Measurements from ENCODE around the gene ZNF467. TPM values are rescaled to one million over a fixed set of nuclear protein-coding genes. Genes with fewer than 3 reads are reported as not detected.

The ZNF467 gene
- total RNA-seq, 1 donor from 2014 or later = 3.4 TPM

GRCh38 chr7:149716932-149717307 is 56.5 kb downstream of the ZNF467 start:
- no peak overlapping the region for H3K27ac Mint-ChIP-seq (ENCODE audit: unreplicated experiment)
- no peaks in the 10 kb centered on the region for H3K27me3 Mint-ChIP-seq (ENCODE audit: unreplicated experiment)
- H3K9me3 Mint-ChIP-seq (ENCODE audit: unreplicated experiment) = peaks cover 2% of the 10 kb centered on the region
- peaks cover 8% of the 10 kb centered on the region for H3K36me3 Mint-ChIP-seq (ENCODE audit: unreplicated experiment)
- peaks cover 25% of the 10 kb centered on the region for H3K4me1 Mint-ChIP-seq (ENCODE audit: unreplicated experiment)
- DNase-seq (ENCODE audit: extremely low spot score, unreplicated experiment) = peak; percentile 73
- no peak for TF ChIP-seq CTCF (IDR thresholded peaks at IDR 0.05)
- peak overlapping the region; percentile 51 for H3K4me3 Mint-ChIP-seq (ENCODE audit: unreplicated experiment)

- Mint-ChIP-seq H3K27me3 (ENCODE audit: unreplicated experiment) (no peaks in the 10 kb centered on the region), H3K4me1 (ENCODE audit: unreplicated experiment) (peaks cover 25% of the 10 kb centered on the region), H3K4me3 (ENCODE audit: unreplicated experiment) (peak overlapping the region; percentile 78), H3K27ac (ENCODE audit: unreplicated experiment) (peak overlapping the region; percentile 45), H3K9me3 (ENCODE audit: unreplicated experiment) (peaks cover 9% of the 10 kb centered on the region), H3K36me3 (ENCODE audit: unreplicated experiment) (peaks cover 5% of the 10 kb centered on the region)
- TF ChIP-seq CTCF (IDR thresholded peaks at IDR 0.05) = peak; percentile 17
- peak; percentile 72 for DNase-seq (ENCODE audit: extremely low spot score, unreplicated experiment)
Observed at GRCh38 chr7:149716007-149716931, 57.1 kb downstream of the ZNF467 start.

- H3K9me3 Mint-ChIP-seq (ENCODE audit: unreplicated experiment) = peaks cover 14% of the 10 kb centered on the region
- peaks cover 5% of the 10 kb centered on the region for H3K36me3 Mint-ChIP-seq (ENCODE audit: unreplicated experiment)
- no peaks in the 10 kb centered on the region for H3K27me3 Mint-ChIP-seq (ENCODE audit: unreplicated experiment)
- peaks cover 25% of the 10 kb centered on the region for H3K4me1 Mint-ChIP-seq (ENCODE audit: unreplicated experiment)
- H3K27ac Mint-ChIP-seq (ENCODE audit: unreplicated experiment) = peak overlapping the region; percentile 45
- DNase-seq (ENCODE audit: extremely low spot score, unreplicated experiment) = peak; percentile 80
- TF ChIP-seq CTCF (IDR thresholded peaks at IDR 0.05) = no peak
- peak overlapping the region; percentile 78 for H3K4me3 Mint-ChIP-seq (ENCODE audit: unreplicated experiment)
Observed at GRCh38 chr7:149715476-149715875, 57.9 kb downstream of the ZNF467 start.

GRCh38 chr7:149714910-149715471 is 58.4 kb downstream of the ZNF467 start:
- H3K9me3 Mint-ChIP-seq (ENCODE audit: unreplicated experiment) = peaks cover 14% of the 10 kb centered on the region
- peaks cover 3% of the 10 kb centered on the region for H3K36me3 Mint-ChIP-seq (ENCODE audit: unreplicated experiment)
- DNase-seq (ENCODE audit: extremely low spot score, unreplicated experiment) = no peak
- no peak for TF ChIP-seq CTCF (IDR thresholded peaks at IDR 0.05)
- peak overlapping the region; percentile 78 for H3K4me3 Mint-ChIP-seq (ENCODE audit: unreplicated experiment)
- peaks cover 25% of the 10 kb centered on the region for H3K4me1 Mint-ChIP-seq (ENCODE audit: unreplicated experiment)
- no peaks in the 10 kb centered on the region for H3K27me3 Mint-ChIP-seq (ENCODE audit: unreplicated experiment)
- peak overlapping the region; percentile 45 for H3K27ac Mint-ChIP-seq (ENCODE audit: unreplicated experiment)

Other genes starting within 250 kb of the ZNF467 start
- 25.3 and 28.6 TPM in 2 replicates for gene ZNF862, start 64.8 kb upstream of the ZNF467 start, total RNA-seq
- gene ATP6V0E2, start 100.4 kb upstream of the ZNF467 start, total RNA-seq = 27.1 and 30.8 TPM in 2 replicates